Endothelial cell of umbilical vein (primary cell): ENCODE results near the gene KIAA1549. TPM values are rescaled to one million over a fixed set of nuclear protein-coding genes. Genes with fewer than 3 reads are reported as not detected.

Experiments
- BruUV-seq: library from RNA; stranded (reverse); fragments of 400-500 nt; replicated peaks from 2 replicates; lab custom pipeline; 2021; lab: Mats Ljungman, UMichigan
- CTCF ChIA-PET: fragments of 300-600, 350-600 bp; sonication (Branson Sonifier 250); formaldehyde crosslinking; loops from one replicate; lab custom pipeline; 2021; ENCODE audit warnings: antibody characterized with exemption, inconsistent platforms; lab: Charles Lee
- POLR2A ChIA-PET: fragments of 300-600, 350-600 bp; sonication (Branson Sonifier 250); formaldehyde crosslinking; loops from one replicate; lab custom pipeline; 2021; ENCODE audit warnings: antibody characterized with exemption, inconsistent platforms; lab: Charles Lee
- DNase-seq: peaks from one replicate; pipeline ENCODE4 v3.0.0-alpha.2; 2011; ENCODE audit warnings: low read depth, low spot score
- FAIRE-seq: peaks from 2 replicates; lab custom pipeline; 2011; peaks lifted over from hg19 to GRCh38; lab: Jason Lieb, UNC
- H2AFZ ChIP-seq: 2 replicates; pipeline ENCODE4 v1.6.0; 2012; ENCODE audit warnings: low read depth, low read length, control low read depth, inconsistent platforms
- H3K27ac ChIP-seq: 2 replicates; pipeline ENCODE4 v1.5.1; 2011; ENCODE audit warnings: low read depth, mild to moderate bottlenecking, control low read depth, low read length, moderate library complexity; ENCODE audit not compliant: insufficient read depth
- H3K27me3 ChIP-seq, 2 experiments: 2 replicates each; pipeline versions ENCODE4 v1.6.0 to v1.6.1; 2011; ENCODE audit warnings: low read length in 2 of 2, mixed read lengths in 1 of 2; ENCODE audit not compliant: control insufficient read depth in 2 of 2, insufficient read depth in 2 of 2
- H3K36me3 ChIP-seq, 2 experiments: 2 replicates in 1 of 2; 3 replicates in 1 of 2; pipeline ENCODE4 v1.5.1; 2011; ENCODE audit warnings: low read length in 2 of 2, mild to moderate bottlenecking in 1 of 2, moderate library complexity in 1 of 2; ENCODE audit not compliant: control insufficient read depth in 2 of 2, insufficient read depth in 2 of 2; ENCODE audit errors: extremely low read depth in 1 of 2
- H3K4me1 ChIP-seq: 3 replicates; pipeline ENCODE4 v1.5.1; 2011; ENCODE audit warnings: mild to moderate bottlenecking, low read length; ENCODE audit not compliant: control insufficient read depth, insufficient read depth; ENCODE audit errors: extremely low read depth
- H3K4me2 ChIP-seq: 2 replicates; pipeline ENCODE4 v1.6.1; 2011; ENCODE audit warnings: low read length, control low read depth, mixed read lengths; ENCODE audit not compliant: insufficient read depth
- H3K4me3 ChIP-seq, 3 experiments: fragments of 200-600 bp in 1 of 3; sonication (generic), shearing (Covaris generic) in 1 of 3; replicated peaks in 1 of 3; 2 replicates each; pipeline ENCODE4 v1.5.1; 2011 to 2016; ENCODE audit warnings: control low read depth in 3 of 3, low read length in 3 of 3, mild to moderate bottlenecking in 2 of 3, inconsistent platforms in 1 of 3, low read depth in 1 of 3, moderate library complexity in 1 of 3; ENCODE audit not compliant: insufficient read depth in 1 of 3
- H3K79me2 ChIP-seq: 2 replicates; pipeline ENCODE4 v1.6.0; 2012; ENCODE audit warnings: low read length, inconsistent platforms; ENCODE audit not compliant: control insufficient read depth, insufficient read depth
- H3K9ac ChIP-seq: replicated peaks from 2 replicates; pipeline ENCODE3; 2011; ENCODE audit warnings: low read length, control low read depth; ENCODE audit not compliant: insufficient read depth; ENCODE audit errors: extremely low read depth
- H3K9me1 ChIP-seq: replicated peaks from 3 replicates; pipeline ENCODE4 v1.6.0; 2011; ENCODE audit warnings: mild to moderate bottlenecking, low read length; ENCODE audit not compliant: control insufficient read depth, insufficient read depth; ENCODE audit errors: extremely low read depth
- H3K9me3 ChIP-seq: replicated peaks from 2 replicates; pipeline ENCODE4 v1.5.1; 2012; ENCODE audit warnings: low read length, inconsistent platforms; ENCODE audit not compliant: control insufficient read depth, insufficient read depth
- H4K20me1 ChIP-seq: replicated peaks from 2 replicates; pipeline ENCODE3; 2011; ENCODE audit warnings: mild to moderate bottlenecking, low read length; ENCODE audit not compliant: control insufficient read depth, insufficient read depth; ENCODE audit errors: extremely low read depth
- EZH2 ChIP-seq: IDR thresholded peaks from 2 replicates; pipeline ENCODE4 v1.6.1; 2012; ENCODE audit warnings: borderline replicate concordance, low read depth, mild to moderate bottlenecking, moderate library complexity, low read length, inconsistent platforms; ENCODE audit not compliant: severe bottlenecking
- FOS ChIP-seq: IDR thresholded peaks from 2 replicates; pipeline ENCODE4 v1.6.1; 2011; ENCODE audit warnings: mild to moderate bottlenecking, low read length, moderate library complexity, borderline replicate concordance; ENCODE audit not compliant: insufficient read depth
- GATA2 ChIP-seq: IDR thresholded peaks from 2 replicates; pipeline ENCODE4 v1.7.0; 2011; ENCODE audit warnings: low read depth, mild to moderate bottlenecking, moderate library complexity, mixed read lengths, low read length; ENCODE audit not compliant: insufficient read length, insufficient read depth
- JUN ChIP-seq: IDR thresholded peaks from 2 replicates; pipeline ENCODE4 v1.6.1; 2011; ENCODE audit warnings: borderline replicate concordance, low read depth; ENCODE audit not compliant: insufficient read length, insufficient read depth
- MYC ChIP-seq: IDR thresholded peaks from one replicate; pipeline ENCODE4 v1.6.1; 2011; ENCODE audit warnings: mild to moderate bottlenecking, low read depth, low read length
- POLR2A ChIP-seq: IDR thresholded peaks from 2 replicates; pipeline ENCODE4 v1.6.1; 2012; ENCODE audit warnings: low read depth, mild to moderate bottlenecking, control low read depth, low read length
- POLR2AphosphoS5 ChIP-seq: IDR thresholded peaks from 2 replicates; pipeline ENCODE4 v1.6.1; 2012; ENCODE audit warnings: low read depth, mild to moderate bottlenecking, control low read depth, low read length, moderate library complexity; ENCODE audit not compliant: insufficient read depth
- dilution Hi-C: fragments of 300-500 bp; cut with MboI; formaldehyde crosslinking; loops from one replicate; pipeline ENCODE4 v1.15.0; 2019; ENCODE audit warnings: low sequenced_read_pairs; ENCODE audit not compliant: extremely low pct_ligation_motif_present
- intact Hi-C: fragments of 100-400 bp; cut with micrococcal nuclease; formaldehyde crosslinking; loops from one replicate; pipeline ENCODE4 v1.10.0; 2022
- polyA plus RNA-seq, 4 experiments: library from polyadenylated mRNA; depleted of rRNA in 3 of 4; stranded (reverse) in 3 of 4; unstranded in 1 of 4; fragments of >200 nt; gene quantifications; 2 replicates each; pipeline versions ENCODE4 v1.2.1 to v1.2.3, GENCODE V29; 2011 to 2012; ENCODE audit warnings: missing spikeins in 1 of 4
- total RNA-seq: library from RNA; stranded (reverse); gene quantifications from 2 replicates; pipeline ENCODE4 v1.2.3, GENCODE V29; 2021
- TF ChIP-seq, protein P1 (sequence below): IDR thresholded peaks from 2 replicates; pipeline ENCODE4 v1.6.1; 2011; ENCODE audit not compliant: insufficient read depth, insufficient read length
- TF ChIP-seq, protein P2 (sequence below), 2 donors: IDR thresholded peaks; 1 replicate in 1 of 2; 2 replicates in 1 of 2; pipeline ENCODE4 v1.5.1; 2011; ENCODE audit warnings: low read length in 2 of 2, mild to moderate bottlenecking in 2 of 2, moderate library complexity in 2 of 2, control low read depth in 1 of 2, inconsistent platforms in 1 of 2, low read depth in 1 of 2; ENCODE audit not compliant: insufficient read depth in 1 of 2; ENCODE audit errors: extremely low read depth in 1 of 2

Gene KIAA1549
- total and polyA plus RNA-seq, 2 donors (not counting 3 experiments of a cell fraction or from before 2014, with no cell fraction given): 4.6 to 10.9 TPM

- POLR2A ChIA-PET: interaction anchor here (0.7 kb wide), 1 partner anchor 59 kb away, joined by 5 read pairs; no protein-coding TSS in a partner anchor
- dilution Hi-C loops: no loop called here
- no peaks in the 10 kb centered on the region for H3K27me3 ChIP-seq
These were observed 156.0 kb downstream of the KIAA1549 start for GRCh38 chr7:138825049-138825721.

More at GRCh38 chr7:138825049-138825721, 156.0 kb downstream of the KIAA1549 start:
- CTCF ChIA-PET: no interaction called here
- no TSS peak for BruUV-seq
- Histone ChIP-seq H3K9ac (no peak overlapping the region), H3K4me1 (no peaks in the 10 kb centered on the region), H3K9me3 (no peaks in the 10 kb centered on the region), H4K20me1 (no peaks in the 10 kb centered on the region), H3K79me2 (no peaks in the 10 kb centered on the region), H2AFZ (no peak overlapping the region), H3K9me1 (no peaks in the 10 kb centered on the region), H3K4me2 (no peak overlapping the region), H3K4me3 (no peak overlapping the region), H3K27ac (no peak overlapping the region), H3K36me3 (no peaks in the 10 kb centered on the region)
- no peak for TF ChIP-seq POLR2AphosphoS5
- no peak for TF ChIP-seq FOS
- no peak for TF ChIP-seq POLR2A
- TF ChIP-seq, protein P1, sequence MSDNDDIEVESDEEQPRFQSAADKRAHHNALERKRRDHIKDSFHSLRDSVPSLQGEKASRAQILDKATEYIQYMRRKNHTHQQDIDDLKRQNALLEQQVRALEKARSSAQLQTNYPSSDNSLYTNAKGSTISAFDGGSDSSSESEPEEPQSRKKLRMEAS: no peak
- no peak for TF ChIP-seq MYC
- no peak for TF ChIP-seq JUN
- TF ChIP-seq EZH2: no peak
- no peak for TF ChIP-seq GATA2
- TF ChIP-seq, protein P2, sequence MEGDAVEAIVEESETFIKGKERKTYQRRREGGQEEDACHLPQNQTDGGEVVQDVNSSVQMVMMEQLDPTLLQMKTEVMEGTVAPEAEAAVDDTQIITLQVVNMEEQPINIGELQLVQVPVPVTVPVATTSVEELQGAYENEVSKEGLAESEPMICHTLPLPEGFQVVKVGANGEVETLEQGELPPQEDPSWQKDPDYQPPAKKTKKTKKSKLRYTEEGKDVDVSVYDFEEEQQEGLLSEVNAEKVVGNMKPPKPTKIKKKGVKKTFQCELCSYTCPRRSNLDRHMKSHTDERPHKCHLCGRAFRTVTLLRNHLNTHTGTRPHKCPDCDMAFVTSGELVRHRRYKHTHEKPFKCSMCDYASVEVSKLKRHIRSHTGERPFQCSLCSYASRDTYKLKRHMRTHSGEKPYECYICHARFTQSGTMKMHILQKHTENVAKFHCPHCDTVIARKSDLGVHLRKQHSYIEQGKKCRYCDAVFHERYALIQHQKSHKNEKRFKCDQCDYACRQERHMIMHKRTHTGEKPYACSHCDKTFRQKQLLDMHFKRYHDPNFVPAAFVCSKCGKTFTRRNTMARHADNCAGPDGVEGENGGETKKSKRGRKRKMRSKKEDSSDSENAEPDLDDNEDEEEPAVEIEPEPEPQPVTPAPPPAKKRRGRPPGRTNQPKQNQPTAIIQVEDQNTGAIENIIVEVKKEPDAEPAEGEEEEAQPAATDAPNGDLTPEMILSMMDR (IDR thresholded peaks at IDR 0.05; ENCODE audit: extremely low read depth in 1 of 2, insufficient read depth in 1 of 2, low read depth in 1 of 2, low read length in 2 of 2): no peak
- DNase-seq (no peak), FAIRE-seq (no peak)
- intact Hi-C loops: no loop called here
